Endothelial cell of umbilical vein (primary cell): ENCODE data around the gene INS. TPM values are rescaled to one million over a fixed set of nuclear protein-coding genes. Genes with fewer than 3 reads are reported as not detected.

ENCODE experiments used
- BruUV-seq: library from RNA; stranded (reverse); fragments of 400-500 nt; replicated peaks from 2 replicates; lab custom pipeline; 2021; lab: Mats Ljungman, UMichigan
- CTCF ChIA-PET: fragments of 300-600, 350-600 bp; sonication (Branson Sonifier 250); formaldehyde crosslinking; loops from one replicate; lab custom pipeline; 2021; ENCODE audit warnings: antibody characterized with exemption, inconsistent platforms; lab: Charles Lee
- POLR2A ChIA-PET: fragments of 300-600, 350-600 bp; sonication (Branson Sonifier 250); formaldehyde crosslinking; loops from one replicate; lab custom pipeline; 2021; ENCODE audit warnings: antibody characterized with exemption, inconsistent platforms; lab: Charles Lee
- DNase-seq: peaks from one replicate; pipeline ENCODE4 v3.0.0-alpha.2; 2011; ENCODE audit warnings: low read depth, low spot score
- FAIRE-seq: peaks from 2 replicates; lab custom pipeline; 2011; peaks lifted over from hg19 to GRCh38; lab: Jason Lieb, UNC
- H2AFZ ChIP-seq: 2 replicates; pipeline ENCODE4 v1.6.0; 2012; ENCODE audit warnings: low read depth, low read length, control low read depth, inconsistent platforms
- H3K27ac ChIP-seq: 2 replicates; pipeline ENCODE4 v1.5.1; 2011; ENCODE audit warnings: low read depth, mild to moderate bottlenecking, control low read depth, low read length, moderate library complexity; ENCODE audit not compliant: insufficient read depth
- H3K27me3 ChIP-seq, 2 experiments: 2 replicates each; pipeline versions ENCODE4 v1.6.0 to v1.6.1; 2011; ENCODE audit warnings: low read length in 2 of 2, mixed read lengths in 1 of 2; ENCODE audit not compliant: control insufficient read depth in 2 of 2, insufficient read depth in 2 of 2
- H3K36me3 ChIP-seq, 2 experiments: 2 replicates in 1 of 2; 3 replicates in 1 of 2; pipeline ENCODE4 v1.5.1; 2011; ENCODE audit warnings: low read length in 2 of 2, mild to moderate bottlenecking in 1 of 2, moderate library complexity in 1 of 2; ENCODE audit not compliant: control insufficient read depth in 2 of 2, insufficient read depth in 2 of 2; ENCODE audit errors: extremely low read depth in 1 of 2
- H3K4me1 ChIP-seq: 3 replicates; pipeline ENCODE4 v1.5.1; 2011; ENCODE audit warnings: mild to moderate bottlenecking, low read length; ENCODE audit not compliant: control insufficient read depth, insufficient read depth; ENCODE audit errors: extremely low read depth
- H3K4me2 ChIP-seq: 2 replicates; pipeline ENCODE4 v1.6.1; 2011; ENCODE audit warnings: low read length, control low read depth, mixed read lengths; ENCODE audit not compliant: insufficient read depth
- H3K4me3 ChIP-seq, 3 experiments: fragments of 200-600 bp in 1 of 3; sonication (generic), shearing (Covaris generic) in 1 of 3; replicated peaks in 1 of 3; 2 replicates each; pipeline ENCODE4 v1.5.1; 2011 to 2016; ENCODE audit warnings: control low read depth in 3 of 3, low read length in 3 of 3, mild to moderate bottlenecking in 2 of 3, inconsistent platforms in 1 of 3, low read depth in 1 of 3, moderate library complexity in 1 of 3; ENCODE audit not compliant: insufficient read depth in 1 of 3
- H3K79me2 ChIP-seq: 2 replicates; pipeline ENCODE4 v1.6.0; 2012; ENCODE audit warnings: low read length, inconsistent platforms; ENCODE audit not compliant: control insufficient read depth, insufficient read depth
- H3K9ac ChIP-seq: replicated peaks from 2 replicates; pipeline ENCODE3; 2011; ENCODE audit warnings: low read length, control low read depth; ENCODE audit not compliant: insufficient read depth; ENCODE audit errors: extremely low read depth
- H3K9me1 ChIP-seq: replicated peaks from 3 replicates; pipeline ENCODE4 v1.6.0; 2011; ENCODE audit warnings: mild to moderate bottlenecking, low read length; ENCODE audit not compliant: control insufficient read depth, insufficient read depth; ENCODE audit errors: extremely low read depth
- H3K9me3 ChIP-seq: replicated peaks from 2 replicates; pipeline ENCODE4 v1.5.1; 2012; ENCODE audit warnings: low read length, inconsistent platforms; ENCODE audit not compliant: control insufficient read depth, insufficient read depth
- H4K20me1 ChIP-seq: replicated peaks from 2 replicates; pipeline ENCODE3; 2011; ENCODE audit warnings: mild to moderate bottlenecking, low read length; ENCODE audit not compliant: control insufficient read depth, insufficient read depth; ENCODE audit errors: extremely low read depth
- EZH2 ChIP-seq: IDR thresholded peaks from 2 replicates; pipeline ENCODE4 v1.6.1; 2012; ENCODE audit warnings: borderline replicate concordance, low read depth, mild to moderate bottlenecking, moderate library complexity, low read length, inconsistent platforms; ENCODE audit not compliant: severe bottlenecking
- FOS ChIP-seq: IDR thresholded peaks from 2 replicates; pipeline ENCODE4 v1.6.1; 2011; ENCODE audit warnings: mild to moderate bottlenecking, low read length, moderate library complexity, borderline replicate concordance; ENCODE audit not compliant: insufficient read depth
- GATA2 ChIP-seq: IDR thresholded peaks from 2 replicates; pipeline ENCODE4 v1.7.0; 2011; ENCODE audit warnings: low read depth, mild to moderate bottlenecking, moderate library complexity, mixed read lengths, low read length; ENCODE audit not compliant: insufficient read length, insufficient read depth
- JUN ChIP-seq: IDR thresholded peaks from 2 replicates; pipeline ENCODE4 v1.6.1; 2011; ENCODE audit warnings: borderline replicate concordance, low read depth; ENCODE audit not compliant: insufficient read length, insufficient read depth
- MYC ChIP-seq: IDR thresholded peaks from one replicate; pipeline ENCODE4 v1.6.1; 2011; ENCODE audit warnings: mild to moderate bottlenecking, low read depth, low read length
- POLR2A ChIP-seq: IDR thresholded peaks from 2 replicates; pipeline ENCODE4 v1.6.1; 2012; ENCODE audit warnings: low read depth, mild to moderate bottlenecking, control low read depth, low read length
- POLR2AphosphoS5 ChIP-seq: IDR thresholded peaks from 2 replicates; pipeline ENCODE4 v1.6.1; 2012; ENCODE audit warnings: low read depth, mild to moderate bottlenecking, control low read depth, low read length, moderate library complexity; ENCODE audit not compliant: insufficient read depth
- dilution Hi-C: fragments of 300-500 bp; cut with MboI; formaldehyde crosslinking; loops from one replicate; pipeline ENCODE4 v1.15.0; 2019; ENCODE audit warnings: low sequenced_read_pairs; ENCODE audit not compliant: extremely low pct_ligation_motif_present
- intact Hi-C: fragments of 100-400 bp; cut with micrococcal nuclease; formaldehyde crosslinking; loops from one replicate; pipeline ENCODE4 v1.10.0; 2022
- polyA plus RNA-seq, 4 experiments: library from polyadenylated mRNA; depleted of rRNA in 3 of 4; stranded (reverse) in 3 of 4; unstranded in 1 of 4; fragments of >200 nt; gene quantifications; 2 replicates each; pipeline versions ENCODE4 v1.2.1 to v1.2.3, GENCODE V29; 2011 to 2012; ENCODE audit warnings: missing spikeins in 1 of 4
- total RNA-seq: library from RNA; stranded (reverse); gene quantifications from 2 replicates; pipeline ENCODE4 v1.2.3, GENCODE V29; 2021
- TF ChIP-seq, protein P1 (sequence below): IDR thresholded peaks from 2 replicates; pipeline ENCODE4 v1.6.1; 2011; ENCODE audit not compliant: insufficient read depth, insufficient read length
- TF ChIP-seq, protein P2 (sequence below), 2 donors: IDR thresholded peaks; 1 replicate in 1 of 2; 2 replicates in 1 of 2; pipeline ENCODE4 v1.5.1; 2011; ENCODE audit warnings: low read length in 2 of 2, mild to moderate bottlenecking in 2 of 2, moderate library complexity in 2 of 2, control low read depth in 1 of 2, inconsistent platforms in 1 of 2, low read depth in 1 of 2; ENCODE audit not compliant: insufficient read depth in 1 of 2; ENCODE audit errors: extremely low read depth in 1 of 2

INS gene
- total and polyA plus RNA-seq, 2 donors (not counting 3 experiments of a cell fraction or from before 2014, with no cell fraction given), result not detected

DNA sequence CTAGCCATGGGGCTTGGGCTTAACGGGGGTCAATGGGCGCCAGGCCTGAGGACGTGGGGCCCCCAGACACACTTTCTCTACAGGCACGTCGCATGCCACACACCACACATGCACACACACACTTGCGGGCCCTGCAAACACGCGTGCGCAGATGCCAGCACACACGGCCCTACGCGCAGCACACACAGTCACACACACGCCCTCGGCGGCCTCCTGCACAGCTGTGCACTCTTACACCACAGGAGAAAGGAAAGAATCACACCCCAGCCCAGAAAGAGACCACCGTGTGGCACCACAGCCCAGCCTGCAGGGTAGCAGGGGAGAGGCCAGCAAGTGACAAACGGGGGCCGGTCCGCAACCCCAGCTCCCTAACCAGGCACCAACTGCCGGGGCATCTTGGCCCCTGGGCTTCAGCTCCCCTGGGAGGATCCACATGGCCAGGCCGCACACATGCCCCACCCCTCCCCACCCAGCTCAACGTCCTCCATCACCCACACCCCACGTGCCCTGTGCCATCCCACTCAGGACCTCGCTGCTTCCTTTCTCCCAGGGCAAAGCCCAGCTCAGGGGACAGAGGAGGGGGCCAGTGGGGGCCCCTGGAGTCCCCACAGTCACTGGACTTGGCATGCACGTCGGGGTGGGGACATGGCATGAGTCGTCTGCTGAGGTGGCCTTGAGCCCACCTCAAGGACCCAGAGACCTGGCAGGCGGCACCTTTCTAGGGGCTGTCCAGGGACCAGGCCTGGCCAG lies 36.9 kb upstream of the INS start:
- FAIRE-seq, result no peak
- TF ChIP-seq POLR2AphosphoS5, result no peak
- no peak for TF ChIP-seq GATA2
- no peak for TF ChIP-seq JUN
- TF ChIP-seq, protein P1, sequence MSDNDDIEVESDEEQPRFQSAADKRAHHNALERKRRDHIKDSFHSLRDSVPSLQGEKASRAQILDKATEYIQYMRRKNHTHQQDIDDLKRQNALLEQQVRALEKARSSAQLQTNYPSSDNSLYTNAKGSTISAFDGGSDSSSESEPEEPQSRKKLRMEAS, result no peak
- TF ChIP-seq POLR2A, result no peak
- no peak for TF ChIP-seq MYC
- TF ChIP-seq EZH2, result no peak
- TF ChIP-seq, protein P2, sequence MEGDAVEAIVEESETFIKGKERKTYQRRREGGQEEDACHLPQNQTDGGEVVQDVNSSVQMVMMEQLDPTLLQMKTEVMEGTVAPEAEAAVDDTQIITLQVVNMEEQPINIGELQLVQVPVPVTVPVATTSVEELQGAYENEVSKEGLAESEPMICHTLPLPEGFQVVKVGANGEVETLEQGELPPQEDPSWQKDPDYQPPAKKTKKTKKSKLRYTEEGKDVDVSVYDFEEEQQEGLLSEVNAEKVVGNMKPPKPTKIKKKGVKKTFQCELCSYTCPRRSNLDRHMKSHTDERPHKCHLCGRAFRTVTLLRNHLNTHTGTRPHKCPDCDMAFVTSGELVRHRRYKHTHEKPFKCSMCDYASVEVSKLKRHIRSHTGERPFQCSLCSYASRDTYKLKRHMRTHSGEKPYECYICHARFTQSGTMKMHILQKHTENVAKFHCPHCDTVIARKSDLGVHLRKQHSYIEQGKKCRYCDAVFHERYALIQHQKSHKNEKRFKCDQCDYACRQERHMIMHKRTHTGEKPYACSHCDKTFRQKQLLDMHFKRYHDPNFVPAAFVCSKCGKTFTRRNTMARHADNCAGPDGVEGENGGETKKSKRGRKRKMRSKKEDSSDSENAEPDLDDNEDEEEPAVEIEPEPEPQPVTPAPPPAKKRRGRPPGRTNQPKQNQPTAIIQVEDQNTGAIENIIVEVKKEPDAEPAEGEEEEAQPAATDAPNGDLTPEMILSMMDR (IDR thresholded peaks at IDR 0.05; ENCODE audit: extremely low read depth in 1 of 2, insufficient read depth in 1 of 2, low read depth in 1 of 2, low read length in 2 of 2), result no peak
- no peak for TF ChIP-seq FOS
- no peak overlapping the region for H3K9ac ChIP-seq
- intact Hi-C loops (loop anchor here (1.0 to 5.0 kb wide), 3 partner anchors 107 to 334 kb away; no protein-coding TSS in a partner anchor), dilution Hi-C loops (no loop called here)
- H3K27me3 ChIP-seq, result no peaks in the 10 kb centered on the region
- H3K36me3 ChIP-seq, result no peaks in the 10 kb centered on the region
- H4K20me1 ChIP-seq, result no peaks in the 10 kb centered on the region
- no peaks in the 10 kb centered on the region for H3K9me1 ChIP-seq
- CTCF ChIA-PET, result interaction anchor here (0.7 to 4.7 kb wide), 7 partner anchors 12 to 333 kb away, joined by 3 to 67 read pairs (median 4); no protein-coding TSS in a partner anchor
- no peaks in the 10 kb centered on the region for H3K9me3 ChIP-seq
- no TSS peak for BruUV-seq
- H3K27ac ChIP-seq, result no peak overlapping the region
- H3K79me2 ChIP-seq, result no peaks in the 10 kb centered on the region
- H3K4me1 ChIP-seq, result no peaks in the 10 kb centered on the region
- no peak for DNase-seq
- POLR2A ChIA-PET, result no interaction called here
- no peak overlapping the region for H3K4me3 ChIP-seq
- no peak overlapping the region for H3K4me2 ChIP-seq
- H2AFZ ChIP-seq, result no peak overlapping the region
